Mammary epithelial cell (primary cell): ENCODE data around the gene TRIM25.

Experiments used
- EZH2 ChIP-seq: IDR thresholded peaks from 2 replicates; pipeline ENCODE4 v1.6.1; 2012; ENCODE audit warnings: low read length, inconsistent platforms, borderline replicate concordance
- TF ChIP-seq, protein P1 (sequence below), 2 donors: IDR thresholded peaks in 1 of 2; conservative IDR thresholded peaks in 1 of 2; 2 replicates each; pipeline ENCODE4 v1.5.1; 2011 to 2012; ENCODE audit warnings: inconsistent platforms in 2 of 2, low read length in 2 of 2, mild to moderate bottlenecking in 2 of 2, control low read depth in 1 of 2, low read depth in 1 of 2; ENCODE audit not compliant: insufficient read depth in 1 of 2; ENCODE audit errors: extremely low read depth in 1 of 2

DNA sequence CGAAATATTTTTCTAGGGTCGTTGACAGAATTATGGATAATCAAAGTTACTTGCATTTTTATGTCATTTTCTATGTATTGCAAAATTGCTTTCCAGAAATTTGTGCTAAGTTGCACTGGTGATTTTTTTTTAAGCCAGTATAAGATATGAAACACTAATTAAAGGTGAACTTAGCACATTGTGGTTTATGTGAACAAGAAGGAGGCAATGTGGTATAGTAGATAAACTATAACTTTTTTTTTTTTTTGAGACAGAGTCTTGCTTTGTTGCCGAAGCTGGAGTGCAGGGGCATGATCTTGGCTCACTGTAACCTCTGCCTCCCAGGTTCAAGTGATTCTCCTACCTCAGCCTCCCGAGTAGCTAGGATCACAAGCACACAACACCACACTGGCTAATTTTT, 66.7 kb downstream of the TRIM25 start:
- TF ChIP-seq, protein P1, sequence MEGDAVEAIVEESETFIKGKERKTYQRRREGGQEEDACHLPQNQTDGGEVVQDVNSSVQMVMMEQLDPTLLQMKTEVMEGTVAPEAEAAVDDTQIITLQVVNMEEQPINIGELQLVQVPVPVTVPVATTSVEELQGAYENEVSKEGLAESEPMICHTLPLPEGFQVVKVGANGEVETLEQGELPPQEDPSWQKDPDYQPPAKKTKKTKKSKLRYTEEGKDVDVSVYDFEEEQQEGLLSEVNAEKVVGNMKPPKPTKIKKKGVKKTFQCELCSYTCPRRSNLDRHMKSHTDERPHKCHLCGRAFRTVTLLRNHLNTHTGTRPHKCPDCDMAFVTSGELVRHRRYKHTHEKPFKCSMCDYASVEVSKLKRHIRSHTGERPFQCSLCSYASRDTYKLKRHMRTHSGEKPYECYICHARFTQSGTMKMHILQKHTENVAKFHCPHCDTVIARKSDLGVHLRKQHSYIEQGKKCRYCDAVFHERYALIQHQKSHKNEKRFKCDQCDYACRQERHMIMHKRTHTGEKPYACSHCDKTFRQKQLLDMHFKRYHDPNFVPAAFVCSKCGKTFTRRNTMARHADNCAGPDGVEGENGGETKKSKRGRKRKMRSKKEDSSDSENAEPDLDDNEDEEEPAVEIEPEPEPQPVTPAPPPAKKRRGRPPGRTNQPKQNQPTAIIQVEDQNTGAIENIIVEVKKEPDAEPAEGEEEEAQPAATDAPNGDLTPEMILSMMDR (conservative IDR thresholded peaks at IDR 0.05 in 1 of 2, IDR thresholded peaks at IDR 0.05 in 1 of 2; ENCODE audit: extremely low read depth in 1 of 2, insufficient read depth in 1 of 2, low read depth in 1 of 2, low read length in 2 of 2): no peak
- no peak for TF ChIP-seq EZH2
